HL-60/S4 treated with phorbol 12-myristate 13-acetate at 8.2 ng/mL for 4 days and 3 days (cell line): ENCODE results near the gene C1orf232.

Experiments
- in situ Hi-C: fragments of 300-500 bp; cut with MboI; formaldehyde crosslinking; loops from 2 replicates; pipeline ENCODE4 v1.15.0; 2022; ENCODE audit warnings: low sequenced_read_pairs

C1orf232 gene

DNA sequence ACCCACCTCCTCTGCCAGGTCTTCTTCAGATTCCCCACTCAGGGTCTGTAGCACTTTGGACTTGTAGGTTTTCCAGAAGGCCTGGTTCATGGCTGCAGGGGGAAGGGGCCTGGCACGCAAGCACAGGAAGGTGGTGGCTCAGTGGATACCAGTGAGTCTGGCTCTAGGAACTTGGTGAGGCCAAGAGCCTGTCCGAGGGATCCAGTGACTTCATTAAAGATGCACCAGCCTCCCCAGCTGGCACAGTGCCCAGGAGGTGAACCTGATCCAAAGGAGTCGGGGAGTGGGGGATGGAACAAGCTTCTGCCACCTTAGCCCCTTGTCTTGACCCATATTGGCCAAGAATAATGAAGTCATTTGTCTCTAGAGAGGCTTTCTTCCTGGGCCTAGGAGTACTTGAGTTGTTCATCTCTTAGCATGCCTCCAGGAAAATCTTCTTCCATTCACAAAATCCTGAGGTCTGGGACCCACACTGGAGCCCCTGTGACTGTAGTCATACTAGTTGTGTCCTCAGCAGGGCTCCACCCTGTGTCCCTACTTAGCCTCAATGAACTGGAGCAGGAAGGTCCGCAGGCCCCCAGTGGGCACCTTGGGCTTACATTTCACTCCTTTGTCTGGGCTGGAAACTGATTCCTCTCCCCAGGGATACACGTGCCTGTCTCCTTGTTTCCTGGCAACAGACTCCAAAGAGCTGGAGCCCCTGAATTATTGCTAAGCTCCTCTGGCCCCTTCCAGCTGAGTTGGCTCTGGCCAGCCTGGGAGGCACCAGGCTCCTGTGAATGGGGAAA lies at the start of gene C1orf232:
C1orf232 (minus strand) TSS at position 554 of the 788 bp plus-strand sequence; CDS start at position 90, 464 bp downstream.
- in situ Hi-C loops = no loop called here

DNA sequence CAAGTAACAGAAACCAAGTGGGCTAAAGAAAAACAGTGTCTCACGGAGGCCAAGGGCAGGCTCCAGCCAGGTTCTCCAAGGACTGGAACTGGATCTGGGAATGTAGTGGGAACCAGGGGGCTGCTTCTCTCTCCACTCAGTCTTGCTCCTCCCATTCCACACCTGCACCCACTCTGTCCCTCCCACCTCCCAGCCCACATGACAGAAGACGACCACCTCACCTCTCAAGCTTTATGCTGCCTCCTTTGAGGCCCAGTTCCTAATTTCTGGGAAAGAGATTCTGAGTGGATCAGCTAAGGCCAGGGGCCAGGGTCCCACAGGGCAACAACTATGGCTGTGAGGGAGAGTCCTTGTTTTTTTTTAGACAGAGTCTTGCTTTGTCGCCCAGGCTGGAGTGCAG lies 46.5 kb upstream of the C1orf232 start:
- in situ Hi-C loops = no loop called here

DNA sequence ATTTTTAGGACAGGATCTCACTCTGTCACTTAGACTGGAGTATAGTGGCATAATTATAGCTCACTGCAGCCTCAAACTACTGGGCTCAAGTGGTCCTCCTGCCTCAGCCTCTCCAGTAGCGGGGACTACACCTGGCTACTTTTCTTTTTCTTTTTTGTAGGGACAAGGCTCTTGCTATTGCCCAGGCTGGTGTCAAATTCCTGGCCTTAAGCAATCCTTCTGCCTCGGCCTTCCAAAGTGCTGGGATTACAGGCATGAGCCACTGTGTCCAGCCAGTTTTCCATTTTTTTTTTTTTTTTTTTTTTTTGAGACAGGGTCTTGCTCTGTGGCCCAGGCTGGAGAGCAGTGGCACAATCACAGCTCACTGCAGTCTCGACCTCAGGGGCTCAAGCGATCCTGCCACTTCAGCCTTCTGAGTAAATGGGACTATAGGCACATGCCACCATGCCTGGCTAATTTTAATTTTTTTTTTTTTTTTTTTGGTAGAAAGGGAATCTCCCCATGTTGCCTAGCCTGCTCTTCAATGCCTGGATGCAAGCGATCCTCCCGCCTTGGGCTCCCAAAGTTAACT lies 44.7 kb upstream of the C1orf232 start:
- in situ Hi-C loops = no loop called here

GRCh38 chr1:26212726-26213125 lies 44.0 kb upstream of the C1orf232 start:
- in situ Hi-C loops = no loop called here

GRCh38 chr1:26210147-26210870 lies 41.5 kb upstream of the C1orf232 start:
- in situ Hi-C loops = no loop called here

DNA sequence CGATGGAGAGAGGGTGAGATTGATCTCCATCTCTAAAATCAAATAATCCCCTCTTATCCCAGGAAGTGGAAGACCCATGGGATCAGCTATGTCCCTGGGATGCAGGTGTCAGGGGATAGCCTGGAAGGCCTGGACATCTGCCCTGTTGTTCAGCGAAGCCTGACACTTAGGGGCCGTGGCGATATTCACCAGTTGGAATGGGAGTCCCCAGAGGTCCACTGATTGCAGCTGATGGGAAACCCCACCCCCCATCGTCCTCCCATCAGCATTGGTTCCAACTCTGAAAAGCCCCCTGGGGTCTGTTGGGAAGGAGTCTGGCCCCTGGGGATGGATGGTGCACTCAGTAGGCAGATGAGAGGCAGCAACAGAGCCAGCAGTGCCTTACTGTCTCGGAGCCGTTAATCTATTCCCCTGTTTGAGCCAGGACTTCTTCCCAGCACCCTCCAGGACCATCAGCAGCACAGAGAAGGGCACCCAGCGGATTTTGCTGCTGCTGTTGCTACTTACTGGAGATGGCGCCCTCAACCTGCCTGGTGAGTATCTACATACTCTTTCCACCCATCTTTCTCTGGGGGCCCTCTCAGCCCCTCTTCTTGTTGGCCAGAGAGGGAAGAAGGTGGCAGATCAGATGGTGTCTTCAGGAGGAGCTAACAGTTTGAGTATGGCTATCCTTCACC lies 35.0 kb upstream of the C1orf232 start:
- in situ Hi-C loops = no loop called here

GRCh38 chr1:26200413-26200812 lies 31.6 kb upstream of the C1orf232 start:
- in situ Hi-C loops = no loop called here

DNA sequence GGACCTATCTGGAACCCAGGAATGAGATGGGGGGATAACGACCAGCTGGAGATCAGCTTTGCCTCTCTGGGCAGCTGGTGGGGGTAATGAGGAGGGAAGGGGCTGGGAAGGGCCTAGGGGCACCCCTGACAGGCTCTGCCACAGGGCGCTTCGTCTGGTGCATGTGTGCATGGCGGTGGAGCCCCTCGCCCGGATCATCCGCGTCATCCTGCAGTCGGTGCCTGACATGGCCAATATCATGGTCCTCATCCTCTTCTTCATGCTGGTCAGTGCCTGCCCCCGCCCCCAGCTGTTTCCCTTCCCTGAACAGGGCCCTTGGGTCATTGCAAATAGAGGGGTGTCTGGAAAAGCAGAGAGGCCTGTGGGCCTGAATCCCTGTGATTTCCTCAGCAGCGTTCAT lies 29.1 kb upstream of the C1orf232 start:
- in situ Hi-C loops = no loop called here

- in situ Hi-C loops = no loop called here
These were observed 28.5 kb upstream of the C1orf232 start for GRCh38 chr1:26197301-26197700.

- in situ Hi-C loops = no loop called here
These were observed 27.0 kb upstream of the C1orf232 start for GRCh38 chr1:26195805-26196204.

GRCh38 chr1:26191739-26192138 lies 23.0 kb upstream of the C1orf232 start:
- in situ Hi-C loops = no loop called here

DNA sequence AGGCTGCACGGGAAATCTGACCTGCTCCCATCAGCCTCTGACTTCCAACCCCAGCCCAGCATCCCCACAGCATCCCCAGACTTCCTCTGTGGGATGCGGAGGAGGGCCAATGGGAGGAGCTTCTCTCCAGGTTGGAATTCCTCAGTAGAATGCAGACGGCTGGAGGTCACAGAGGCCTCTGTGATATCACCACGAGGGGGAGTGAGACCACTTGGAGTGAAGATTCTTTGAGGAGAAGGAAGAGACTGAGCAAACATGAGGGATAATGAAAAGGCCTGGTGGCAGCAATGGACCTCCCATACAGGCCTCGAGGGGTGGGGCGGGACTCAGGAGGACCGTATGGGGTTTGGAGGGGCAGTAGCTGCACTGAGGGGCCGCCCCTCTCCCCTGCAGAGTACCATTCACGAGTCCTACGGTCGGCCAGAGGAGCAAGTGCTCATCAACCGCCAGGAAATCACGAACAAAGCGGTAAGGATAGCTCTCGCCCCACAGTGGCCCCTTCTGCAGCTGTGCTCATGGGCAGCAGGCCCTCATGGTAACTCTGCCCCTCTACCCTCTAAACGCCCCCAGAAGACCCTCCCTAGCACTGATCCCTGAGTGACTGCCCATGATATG lies 21.7 kb upstream of the C1orf232 start, which contains the start of gene CATSPER4:
CATSPER4 (plus strand) TSS at position 230 of the 615 bp plus-strand sequence; CDS start at position 256, 26 bp downstream.
- in situ Hi-C loops = no loop called here

GRCh38 chr1:26189751-26190275 lies 21.1 kb upstream of the C1orf232 start:
- in situ Hi-C loops = no loop called here

DNA sequence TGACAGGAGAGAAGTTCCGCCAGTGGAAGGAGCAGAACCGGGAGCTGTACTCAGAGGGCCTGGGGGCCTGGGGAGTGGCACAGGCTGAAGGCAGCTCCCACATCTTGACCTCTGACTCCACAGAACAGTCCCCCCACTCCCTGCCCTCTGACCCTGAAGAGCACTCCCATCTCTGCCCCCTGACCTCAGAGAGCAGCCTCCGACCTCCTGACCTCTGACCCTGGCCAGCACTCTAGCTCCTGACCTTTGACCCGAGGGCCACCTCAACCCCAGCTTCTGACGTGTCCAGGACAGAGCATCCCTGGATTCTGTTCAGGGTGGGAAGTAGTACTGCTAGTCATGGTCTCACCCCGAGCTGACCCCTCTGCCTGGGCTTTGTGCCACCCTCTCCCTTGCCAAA lies 20.6 kb upstream of the C1orf232 start:
- in situ Hi-C loops = no loop called here

- in situ Hi-C loops = no loop called here
These were observed 19.7 kb upstream of the C1orf232 start for GRCh38 chr1:26188477-26188876.

DNA sequence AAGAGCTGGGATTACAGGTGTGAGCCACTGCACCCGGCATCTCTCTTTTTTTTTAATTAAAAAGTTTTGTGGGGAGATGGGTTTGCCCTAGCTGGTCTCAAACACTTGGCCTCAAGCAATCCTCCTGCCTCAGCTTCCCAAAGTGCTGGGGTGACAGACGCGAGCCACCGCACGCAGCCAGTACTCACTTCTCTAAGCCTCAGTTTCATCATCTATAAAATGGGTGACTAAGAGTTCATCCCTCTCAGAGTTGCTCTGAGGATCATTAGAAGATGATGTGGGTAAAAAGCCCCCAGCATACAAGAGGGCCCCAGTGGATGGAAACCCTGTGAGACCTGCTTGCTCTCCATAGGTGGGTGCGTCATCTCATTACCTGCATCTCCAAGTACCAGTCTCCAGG lies 19.1 kb upstream of the C1orf232 start:
- in situ Hi-C loops = no loop called here

- in situ Hi-C loops = no loop called here
These were observed 16.1 kb upstream of the C1orf232 start for GRCh38 chr1:26184883-26185282.

DNA sequence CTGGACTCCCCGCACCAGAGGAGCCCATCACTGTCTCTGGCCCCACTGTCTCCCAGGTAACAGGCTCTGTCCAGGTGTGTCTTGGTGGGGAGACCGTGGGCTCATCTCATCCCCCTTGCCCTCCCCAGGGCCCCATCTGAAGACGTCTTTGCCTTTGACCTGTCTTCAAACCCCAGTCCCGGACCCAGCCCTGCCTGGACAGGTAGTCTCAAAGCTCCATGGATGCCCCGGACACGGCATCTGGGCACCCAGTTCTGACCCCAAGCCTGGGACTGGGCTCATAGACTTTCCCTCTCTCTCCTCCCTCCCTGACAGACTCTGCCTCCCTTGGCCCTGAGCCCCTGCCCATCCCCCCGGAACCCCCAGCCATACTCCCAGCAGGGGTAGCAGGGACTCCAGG lies 15.3 kb upstream of the C1orf232 start:
- in situ Hi-C loops = no loop called here

DNA sequence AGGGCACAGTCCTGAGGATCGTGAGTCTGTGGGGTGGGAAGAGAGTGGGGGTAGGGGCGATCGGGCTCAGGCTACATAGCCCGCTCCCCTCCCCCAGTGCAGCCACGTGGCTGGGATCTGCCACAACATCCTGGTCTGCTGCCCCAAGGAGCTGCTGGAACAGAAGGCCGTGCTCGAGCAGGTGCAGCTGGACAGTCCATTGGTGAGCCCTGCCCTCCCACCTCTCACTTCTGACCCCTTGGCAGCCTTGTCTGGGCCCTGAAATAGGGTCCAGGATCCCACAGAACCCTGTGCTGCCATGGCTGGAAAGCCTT lies 13.6 kb upstream of the C1orf232 start:
- in situ Hi-C loops = no loop called here

- in situ Hi-C loops = no loop called here
These were observed 13.0 kb upstream of the C1orf232 start for GRCh38 chr1:26181586-26182382.
